Right ventricle myocardium inferior (tissue), 1 donor: Measurements from ENCODE around the gene USP11. TPM values are rescaled to one million over a fixed set of nuclear protein-coding genes. Genes with fewer than 3 reads are reported as not detected.

Experiments used
- ATAC-seq: fragments of 200-7000 bp; cut with Tn5 transposase; one replicate; pipeline ENCODE4 v1.9.1; 2020; ENCODE audit warnings: mild to moderate bottlenecking, moderate library complexity
- DNase-seq: peaks from one replicate; pipeline ENCODE4 v3.0.0; 2021; ENCODE audit errors: missing footprints
- intact Hi-C: fragments of 100-400 bp; cut with DNase I; formaldehyde crosslinking; loops from one replicate; pipeline ENCODE4 v1.11.0; 2022
- long read RNA-seq: library from polyadenylated mRNA; unstranded; transcript quantifications from one replicate; pipeline ENCODE4 v2.0.0, GENCODE V29; 2021
- total RNA-seq: library from RNA; stranded (reverse); fragmentation: NEBNext Ultra II Directional; extraction: Animal tissue kit (Norgen Biotek cat#: 25700); gene quantifications from one replicate; pipeline ENCODE4 v1.2.1, GENCODE V29; 2021
- donor health status: DM: no; HTN: yes; CAD: no; lungs with severe emphysema.

USP11 gene
- total RNA-seq, result 31.5 TPM
- long read RNA-seq, transcript USP11-204 (21 exons, 3,515 nt), result major isoform, 20 of 33 reads
- long read RNA-seq, partial matches to known transcripts, result 8 of 33 reads
- long read RNA-seq, other reads (novel, unspliced or antisense), result 5 of 33 reads

DNA sequence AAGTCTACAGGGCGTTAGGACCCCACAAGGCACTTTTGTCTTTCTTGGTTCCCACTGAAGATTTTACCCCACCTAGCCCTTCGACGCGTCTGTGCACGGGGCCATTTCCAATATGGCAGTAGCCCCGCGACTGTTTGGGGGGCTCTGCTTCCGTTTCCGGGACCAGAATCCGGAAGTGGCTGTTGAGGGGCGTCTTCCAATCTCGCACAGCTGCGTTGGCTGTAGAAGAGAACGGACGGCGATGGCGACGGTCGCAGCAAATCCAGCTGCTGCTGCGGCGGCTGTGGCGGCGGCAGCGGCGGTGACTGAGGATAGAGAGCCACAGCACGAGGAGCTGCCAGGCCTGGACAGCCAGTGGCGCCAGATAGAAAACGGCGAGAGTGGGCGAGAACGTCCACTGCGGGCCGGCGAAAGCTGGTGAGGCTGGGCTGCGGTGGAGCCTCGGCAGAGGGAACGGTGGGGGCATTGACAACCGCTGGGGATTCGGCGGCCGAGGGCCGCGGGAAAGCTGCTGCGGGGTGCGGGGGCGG, at the start of gene USP11:
USP11 (plus strand) TSS at position 207 of the 530 bp plus-strand sequence; CDS start at position 242, 35 bp downstream.
- ATAC-seq (peak; percentile 30), DNase-seq (peak; percentile 77)
- intact Hi-C loops, result loop anchor here (2.0 to 5.0 kb wide), 2 partner anchors 14 to 129 kb away; partner anchors contain the start of gene CDK16

DNA sequence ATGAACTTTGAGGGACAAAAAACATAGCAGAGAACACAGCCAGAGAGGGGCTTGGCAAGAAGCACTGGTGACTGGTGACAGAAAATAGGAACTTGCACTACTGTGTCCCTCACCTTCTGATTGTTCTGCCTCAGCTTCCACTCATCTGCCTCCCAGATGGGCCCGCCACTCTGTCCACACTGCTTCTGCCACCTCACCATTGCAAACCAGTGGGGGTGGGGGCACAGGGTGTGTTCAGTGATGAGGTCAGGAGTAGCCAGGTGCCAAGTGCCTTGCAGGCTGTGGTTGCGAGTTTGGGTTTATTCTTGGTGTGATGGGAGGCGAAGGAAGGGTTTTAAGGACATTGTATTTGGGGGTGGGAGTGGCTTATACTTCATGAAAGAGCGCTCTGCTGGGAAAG, 48.3 kb upstream of the USP11 start:
- intact Hi-C loops, result no loop called here
- ATAC-seq (no peak), DNase-seq (no peak)

DNA sequence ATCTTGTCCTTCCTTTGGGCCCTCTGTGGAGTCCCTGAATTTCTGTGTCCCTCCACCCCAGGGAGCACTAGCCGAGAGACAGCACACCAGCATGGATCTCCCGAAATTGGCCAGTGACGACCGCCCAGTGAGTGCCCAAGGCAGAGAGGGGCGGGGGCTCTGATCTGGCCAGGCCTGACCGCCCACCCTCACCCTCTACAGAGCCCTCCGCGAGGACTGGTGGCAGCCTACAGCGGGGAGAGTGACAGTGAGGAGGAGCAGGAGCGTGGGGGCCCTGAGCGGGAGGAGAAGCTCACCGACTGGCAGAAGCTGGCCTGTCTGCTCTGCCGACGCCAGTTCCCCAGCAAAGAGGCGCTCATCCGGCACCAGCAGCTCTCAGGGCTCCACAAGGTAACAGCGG, 47.6 kb upstream of the USP11 start:
- DNase-seq (no peak), ATAC-seq (no peak)
- intact Hi-C loops, result no loop called here

DNA sequence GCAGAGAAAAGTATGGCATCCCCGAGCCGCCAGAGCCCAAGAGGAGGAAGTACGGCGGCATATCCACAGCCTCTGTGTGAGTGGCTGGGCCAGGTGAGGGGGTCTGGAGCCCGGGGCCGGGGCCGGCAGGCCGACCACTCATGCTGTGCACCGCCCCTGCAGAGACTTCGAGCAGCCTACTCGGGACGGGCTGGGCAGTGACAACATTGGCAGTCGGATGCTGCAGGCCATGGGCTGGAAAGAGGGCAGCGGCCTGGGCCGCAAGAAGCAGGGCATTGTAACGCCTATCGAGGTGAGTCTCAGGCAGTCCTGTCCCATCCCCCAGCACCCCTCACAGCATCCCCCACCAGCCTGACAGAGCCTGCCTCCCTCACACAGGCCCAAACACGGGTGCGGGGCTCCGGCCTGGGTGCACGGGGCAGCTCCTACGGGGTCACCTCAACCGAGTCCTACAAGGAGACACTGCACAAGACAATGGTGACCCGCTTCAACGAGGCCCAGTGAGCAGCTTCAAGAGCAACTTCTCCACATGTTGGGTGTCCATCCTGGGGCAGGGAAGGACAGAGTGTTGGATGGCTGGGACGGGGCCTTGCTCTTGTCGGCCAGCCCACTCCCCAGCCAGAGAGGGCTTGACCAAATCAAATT, 46.6 kb upstream of the USP11 start:
- DNase-seq (no peak), ATAC-seq (no peak)
- intact Hi-C loops, result no loop called here

DNA sequence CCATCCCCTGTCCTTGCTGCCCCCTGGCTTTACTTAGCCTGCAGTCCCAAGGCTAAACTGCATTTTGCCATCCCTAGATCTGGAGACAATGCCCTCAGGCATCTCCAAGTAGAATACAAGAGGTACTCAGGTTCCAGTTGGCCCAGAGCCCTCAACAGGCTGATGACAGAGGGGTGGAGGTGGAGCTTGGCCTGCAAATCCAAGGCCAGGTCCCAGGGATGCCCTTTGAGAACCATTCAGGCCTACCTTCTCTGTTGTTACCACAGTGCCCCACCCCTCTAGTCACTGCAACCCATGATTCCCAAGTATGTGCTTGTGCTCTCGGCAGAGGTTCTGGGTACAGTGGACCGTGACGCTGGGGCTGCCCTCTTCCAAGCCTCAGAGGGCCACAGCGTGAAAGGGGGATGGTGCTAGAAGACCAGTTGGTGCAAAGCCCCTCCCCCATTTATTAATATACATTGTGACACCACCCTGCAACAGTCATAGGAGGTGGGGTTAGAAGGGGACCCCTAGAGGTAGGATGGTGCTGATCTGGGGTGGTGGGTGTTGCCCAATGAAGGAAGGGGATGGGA, 45.6 kb upstream of the USP11 start:
- no peak for DNase-seq
- no peak for ATAC-seq
- intact Hi-C loops, result no loop called here

DNA sequence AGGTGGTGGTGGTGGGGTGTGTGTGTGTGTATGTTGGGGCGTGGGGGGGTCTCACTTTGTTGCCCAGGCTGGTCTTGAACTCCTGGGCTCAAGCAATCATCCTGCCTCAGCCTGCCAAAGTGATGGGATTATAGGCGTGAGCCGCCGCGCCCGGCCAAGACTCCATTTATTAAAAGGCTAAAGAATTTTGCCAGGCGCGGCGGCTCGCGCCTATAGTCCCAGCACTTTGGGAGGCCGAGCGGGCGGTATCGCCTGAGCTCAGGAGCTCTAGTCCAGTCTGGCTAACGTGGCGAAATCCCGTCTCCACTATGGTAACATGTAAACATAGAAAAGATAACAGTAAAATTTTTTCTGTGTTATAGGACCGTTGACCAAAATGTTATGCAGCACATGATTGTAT, 42.9 kb upstream of the USP11 start:
- intact Hi-C loops, result loop anchor here (5.0 to 10.0 kb wide), 2 partner anchors 455 to 837 kb away; no protein-coding TSS in a partner anchor
- ATAC-seq (no peak), DNase-seq (no peak)

DNA sequence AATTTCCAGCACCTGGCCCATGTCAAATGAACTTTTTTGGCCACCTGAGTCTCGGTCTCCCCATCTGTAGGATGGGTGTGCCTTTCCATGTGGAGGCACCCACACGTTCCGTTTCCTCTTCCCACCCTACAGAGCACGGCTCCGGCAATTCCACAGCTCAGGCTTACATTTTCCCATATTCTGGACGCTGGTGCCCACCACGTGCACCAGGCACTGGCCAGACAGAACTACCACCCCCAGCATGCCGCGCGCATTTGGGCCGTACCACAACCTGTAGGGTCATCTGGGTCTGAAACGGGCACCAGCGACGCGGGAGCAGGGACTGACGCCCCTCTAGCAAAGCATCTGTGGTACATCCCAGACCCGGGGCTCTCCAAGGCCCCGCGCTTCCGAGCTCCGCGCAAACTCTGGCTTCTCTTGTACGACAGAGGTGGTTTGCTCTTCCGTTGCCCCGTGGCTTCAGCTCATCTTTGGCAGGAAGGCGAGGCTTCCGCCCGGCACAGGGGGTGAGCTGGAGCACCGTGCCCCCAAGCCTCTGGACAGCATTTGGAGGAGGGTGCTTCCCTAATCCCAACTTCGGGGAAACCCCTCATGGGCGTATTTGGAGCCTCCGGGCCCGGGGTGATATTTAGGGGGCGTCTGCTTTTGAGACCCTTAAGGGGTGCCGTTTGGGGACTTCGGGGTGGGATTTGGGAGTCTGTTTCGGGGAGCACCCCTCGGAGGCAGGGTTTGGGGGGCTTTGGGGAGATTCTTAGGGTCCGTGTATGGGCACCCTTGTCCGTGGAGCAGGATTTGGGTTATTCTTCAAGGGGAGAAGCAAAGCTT, 42.2 kb upstream of the USP11 start:
- ATAC-seq, result peak; percentile 91
- intact Hi-C loops, result loop anchor here (5.0 to 10.0 kb wide), 2 partner anchors 454 to 837 kb away; no protein-coding TSS in a partner anchor
- DNase-seq, result peak; percentile 89

DNA sequence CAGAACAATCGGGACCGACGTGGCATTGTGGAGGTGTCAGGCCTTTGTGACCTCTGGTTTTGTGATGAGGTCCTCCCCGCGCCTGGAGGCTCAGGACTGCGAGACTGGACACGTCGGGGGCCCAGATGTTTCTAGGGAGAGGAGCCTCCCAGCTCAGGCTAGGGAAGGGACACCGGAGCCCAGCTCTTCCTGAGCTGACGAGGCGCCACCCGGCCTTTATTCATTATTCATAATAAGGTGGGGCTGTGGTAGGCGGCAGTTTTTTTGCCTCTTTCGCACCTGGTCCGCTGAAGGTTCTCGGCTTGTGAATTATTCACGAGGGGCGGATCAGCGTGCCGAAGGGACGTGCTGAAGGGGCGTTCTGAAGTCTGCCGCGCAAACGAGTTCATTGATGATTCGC, 41.5 kb upstream of the USP11 start:
- ATAC-seq (no peak), DNase-seq (no peak)
- intact Hi-C loops, result loop anchor here (5.0 to 10.0 kb wide), 2 partner anchors 453 to 836 kb away; no protein-coding TSS in a partner anchor

DNA sequence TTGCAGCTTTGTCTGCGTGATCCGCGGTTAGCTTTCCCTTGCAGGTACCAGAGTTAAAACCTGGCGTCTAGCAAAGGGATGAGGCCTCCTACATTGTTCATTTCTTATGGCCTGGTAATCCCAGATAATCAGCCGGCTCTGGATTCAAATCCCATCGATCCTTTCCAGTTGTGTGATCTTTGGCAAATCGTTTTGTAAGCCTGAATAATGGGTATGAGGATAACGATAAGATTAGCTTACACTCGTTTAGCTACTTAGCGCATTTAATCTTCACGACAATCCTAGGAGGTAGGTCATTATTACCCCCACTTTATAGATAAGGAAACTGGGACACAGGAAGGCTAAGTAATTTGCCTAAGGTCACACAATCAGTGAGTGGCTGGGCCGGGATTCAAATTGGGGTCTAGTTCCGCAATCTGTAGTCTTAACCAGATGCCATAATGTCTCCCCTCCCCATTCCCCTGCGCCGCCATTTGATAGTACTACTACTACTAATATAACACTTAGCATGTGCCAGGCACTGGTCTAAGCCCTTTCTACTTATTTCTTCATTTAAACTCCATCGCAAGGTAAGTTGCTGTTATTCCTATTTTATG, 40.9 kb upstream of the USP11 start:
- intact Hi-C loops, result loop anchor here (2.0 to 10.0 kb wide), 3 partner anchors 331 to 835 kb away; no protein-coding TSS in a partner anchor
- no peak for DNase-seq
- ATAC-seq, result no peak

DNA sequence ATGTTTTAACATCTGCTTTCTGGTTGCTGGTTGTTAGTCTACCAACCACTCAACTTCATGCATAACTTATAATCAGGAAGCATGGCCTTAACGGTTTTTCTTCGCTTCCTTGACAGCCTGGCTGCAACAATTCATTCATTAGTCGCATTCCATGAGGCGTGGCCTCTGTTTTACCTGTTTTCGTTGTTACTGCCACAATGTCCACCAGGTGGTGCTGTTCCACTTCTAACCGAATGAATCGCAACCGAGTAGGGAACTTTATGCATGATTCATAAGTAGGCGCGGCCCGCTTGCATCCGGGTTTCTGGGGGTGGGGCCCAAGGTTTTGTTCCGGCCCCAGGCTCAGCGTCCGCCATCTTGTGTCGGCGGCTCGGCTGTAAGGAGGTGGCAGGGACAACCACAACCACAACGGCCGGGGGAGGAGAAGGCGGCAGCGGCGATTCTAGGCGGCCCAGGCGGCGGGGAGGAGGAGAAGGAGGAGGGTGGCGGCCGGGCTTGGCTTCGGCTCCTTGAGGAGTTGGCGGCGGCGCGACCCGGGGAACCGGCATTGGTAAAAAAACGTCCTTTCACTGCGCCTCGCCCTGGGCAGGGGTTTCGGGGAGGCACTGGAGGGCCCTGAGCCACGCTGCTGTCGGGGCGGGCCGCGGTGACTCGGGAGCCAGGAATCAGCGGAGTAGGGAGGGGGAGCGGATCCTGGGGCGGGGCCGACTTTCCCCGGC, 39.2 kb upstream of the USP11 start, which contains the start of gene UBA1:
UBA1 (plus strand) TSS at position 355 of the 719 bp plus-strand sequence. CDS start 4,974 bp downstream, outside the sequence.
- intact Hi-C loops, result loop anchor here (1.0 to 10.0 kb wide), 4 partner anchors 191 to 834 kb away; no protein-coding TSS in a partner anchor
- ATAC-seq (peak; percentile 90), DNase-seq (peak; percentile 95)

DNA sequence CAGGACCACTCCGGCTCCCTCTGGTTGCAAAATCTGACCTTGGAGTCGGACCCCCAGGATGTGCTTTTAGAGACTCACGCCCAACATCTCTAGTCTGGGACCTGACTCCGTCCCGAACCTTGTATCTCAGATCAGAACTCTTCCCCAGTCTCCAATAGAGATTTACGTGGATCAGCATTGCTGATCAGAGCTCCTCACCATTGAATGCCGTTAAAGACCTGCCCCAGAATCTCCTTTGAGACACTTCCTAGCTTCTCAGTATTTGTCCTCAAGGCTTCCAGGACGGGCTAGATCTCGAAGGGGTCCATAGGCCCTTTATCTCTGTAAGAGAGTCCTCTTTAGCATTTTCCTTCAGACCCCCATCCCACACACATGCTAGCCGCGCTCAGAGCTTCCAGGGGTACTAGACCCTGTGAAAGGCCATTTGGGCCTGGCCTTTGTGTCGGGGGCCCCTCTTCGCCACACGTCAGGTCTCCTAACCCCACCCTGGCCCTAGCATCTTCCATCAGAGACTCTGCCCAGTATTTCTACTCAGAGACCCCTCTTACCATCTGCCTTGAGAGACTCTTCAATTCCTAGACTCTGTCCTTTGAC, 38.5 kb upstream of the USP11 start:
- no peak for ATAC-seq
- intact Hi-C loops, result loop anchor here (5.0 to 10.0 kb wide), 2 partner anchors 451 to 833 kb away; no protein-coding TSS in a partner anchor
- DNase-seq, result no peak

DNA sequence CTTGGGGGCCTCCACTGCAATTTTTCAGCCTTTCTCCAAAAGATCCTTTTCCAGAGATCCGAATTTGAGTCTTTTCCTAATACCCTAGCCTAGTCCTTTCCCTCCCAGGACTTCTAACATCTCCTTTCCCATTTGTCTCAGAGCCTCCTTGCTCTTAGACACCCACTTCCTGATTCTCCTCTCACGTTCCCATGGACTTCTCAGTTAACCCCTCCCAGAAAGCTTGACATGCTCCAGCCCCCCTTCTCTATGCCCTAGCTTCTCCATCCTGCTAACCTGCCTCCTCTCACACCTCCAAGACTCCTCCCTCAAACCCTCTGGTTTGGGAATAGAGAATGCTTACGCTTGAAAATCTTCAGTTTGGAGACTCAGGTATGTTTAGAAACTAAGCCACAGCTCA, 36.7 kb upstream of the USP11 start:
- intact Hi-C loops, result loop anchor here (10.0 kb wide), 1 partner anchor 449 kb away; no protein-coding TSS in a partner anchor
- ATAC-seq, result no peak

DNA sequence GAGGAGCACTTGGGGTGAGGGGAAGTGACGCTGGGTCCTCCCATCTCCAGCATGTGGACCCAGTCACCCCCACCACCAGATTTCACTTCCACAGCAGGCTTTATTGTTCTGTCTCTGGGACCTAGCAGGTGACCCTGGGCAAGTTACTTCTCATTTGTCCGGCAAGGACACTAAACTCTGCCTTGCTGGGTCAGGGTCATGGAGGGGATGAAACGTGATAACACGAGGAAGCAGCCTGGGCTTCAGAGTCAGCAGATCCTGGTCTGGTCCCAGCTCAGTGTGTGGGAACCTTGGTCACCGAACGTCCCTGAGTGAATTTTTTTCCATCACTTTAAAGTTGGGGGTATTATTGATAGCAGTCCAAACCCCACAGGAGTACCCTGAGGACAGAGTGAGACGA, 35.3 kb upstream of the USP11 start:
- no peak for ATAC-seq
- intact Hi-C loops, result loop anchor here (10.0 kb wide), 1 partner anchor 447 kb away; no protein-coding TSS in a partner anchor
- DNase-seq, result no peak

More for the DNA sequence above, 36.7 kb upstream of the USP11 start:
- no peak for DNase-seq

DNA sequence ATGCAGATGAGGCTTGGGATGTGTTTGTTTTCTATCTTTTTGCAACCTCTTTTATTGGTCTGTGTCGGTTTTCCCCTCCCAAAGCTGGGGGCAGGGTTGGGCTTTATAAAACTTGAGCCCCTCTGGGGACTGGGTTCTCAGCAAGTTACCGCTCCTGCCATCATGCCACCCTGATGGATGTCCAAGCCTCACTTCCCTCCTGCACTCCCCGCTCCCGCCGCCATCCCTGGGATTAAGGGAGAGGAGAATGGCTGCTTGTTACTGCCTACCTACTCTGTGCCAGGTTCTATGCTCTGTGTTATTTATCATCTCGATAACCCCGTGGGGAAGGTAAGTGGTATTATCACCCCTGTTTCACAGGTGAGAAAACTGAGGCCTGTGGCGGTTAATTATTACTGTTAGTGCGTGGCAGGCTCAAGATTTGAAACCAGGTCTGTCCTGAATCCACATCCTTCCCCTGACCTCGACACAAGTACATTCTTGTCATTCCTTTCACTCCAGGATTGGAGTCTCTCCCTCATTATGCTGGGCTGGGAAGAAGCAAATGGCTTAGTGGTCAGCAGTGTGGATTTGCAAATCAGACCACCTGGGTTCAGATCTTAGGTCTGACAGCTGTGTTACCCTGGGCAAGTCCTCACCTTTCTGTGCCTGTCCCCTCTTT, 34.7 kb upstream of the USP11 start:
- ATAC-seq (no peak), DNase-seq (no peak)
- intact Hi-C loops, result loop anchor here (10.0 kb wide), 1 partner anchor 447 kb away; no protein-coding TSS in a partner anchor

DNA sequence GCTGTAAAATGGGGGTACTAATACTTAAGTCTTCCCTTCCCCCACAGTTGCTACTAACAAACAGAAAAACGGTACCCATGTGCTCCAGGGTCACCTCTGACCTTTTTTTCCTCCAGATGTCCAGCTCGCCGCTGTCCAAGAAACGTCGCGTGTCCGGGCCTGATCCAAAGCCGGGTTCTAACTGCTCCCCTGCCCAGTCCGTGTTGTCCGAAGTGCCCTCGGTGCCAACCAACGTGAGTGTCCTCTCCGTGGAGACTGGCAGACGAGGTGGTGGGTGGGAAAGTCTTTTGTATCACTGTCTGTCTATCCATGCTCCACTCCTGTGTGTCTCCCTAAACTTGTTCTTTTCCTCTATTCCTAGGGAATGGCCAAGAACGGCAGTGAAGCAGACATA, 34.1 kb upstream of the USP11 start:
- ATAC-seq, result no peak
- no peak for DNase-seq
- intact Hi-C loops, result loop anchor here (10.0 kb wide), 1 partner anchor 446 kb away; no protein-coding TSS in a partner anchor

DNA sequence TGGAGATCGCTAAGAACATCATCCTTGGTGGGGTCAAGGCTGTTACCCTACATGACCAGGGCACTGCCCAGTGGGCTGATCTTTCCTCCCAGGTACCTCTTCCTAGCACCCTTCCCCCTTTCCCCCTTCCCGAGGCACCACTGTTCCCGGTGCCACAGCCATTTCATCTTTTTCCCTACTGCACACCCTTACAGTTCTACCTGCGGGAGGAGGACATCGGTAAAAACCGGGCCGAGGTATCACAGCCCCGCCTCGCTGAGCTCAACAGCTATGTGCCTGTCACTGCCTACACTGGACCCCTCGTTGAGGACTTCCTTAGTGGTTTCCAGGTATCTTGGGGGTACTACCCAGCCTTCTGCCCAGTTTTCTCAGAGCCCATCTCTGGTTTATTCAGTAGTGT, 33.5 kb upstream of the USP11 start:
- intact Hi-C loops, result loop anchor here (10.0 kb wide), 1 partner anchor 446 kb away; no protein-coding TSS in a partner anchor
- DNase-seq (no peak), ATAC-seq (no peak)
